HEK293T (cell line): Measurements from ENCODE around the gene INSIG2.

Experiments
- CTCF ChIA-PET: fragments of 350-600 bp; formaldehyde crosslinking; extraction: SDS; loops from one replicate; lab custom pipeline; 2021; ENCODE audit warnings: antibody characterized with exemption, inconsistent platforms; lab: Yijun Ruan, JAX
- POLR2A ChIA-PET: fragments of 350-600 bp; formaldehyde crosslinking; extraction: SDS; loops from one replicate; lab custom pipeline; 2020; ENCODE audit warnings: antibody characterized with exemption, inconsistent platforms; lab: Yijun Ruan, JAX
- DNase-seq: peaks from one replicate; pipeline ENCODE4 v3.0.0; 2012; ENCODE audit warnings: mixed read lengths; ENCODE audit errors: extremely low spot score
- ARNT ChIP-seq: fragments of 450-650 bp; IDR thresholded peaks from 2 replicates; pipeline ENCODE4 v1.6.1; 2017; ENCODE audit warnings: mild to moderate bottlenecking
- BHLHE40 ChIP-seq: fragments of 450-650 bp; IDR thresholded peaks from 2 replicates; pipeline ENCODE4 v1.6.1; 2016; ENCODE audit warnings: mild to moderate bottlenecking, moderate library complexity, borderline replicate concordance
- CTBP1 ChIP-seq: fragments of 450-650 bp; IDR thresholded peaks from 2 replicates; pipeline ENCODE4 v1.6.1; 2016; ENCODE audit warnings: borderline replicate concordance
- ELF4 ChIP-seq: fragments of 450-650 bp; IDR thresholded peaks from 2 replicates; pipeline ENCODE4 v1.6.1; 2017; ENCODE audit warnings: antibody characterized with exemption
- FOXA1 ChIP-seq: fragments of 450-650 bp; IDR thresholded peaks from 2 replicates; pipeline ENCODE4 v1.6.1; 2016; ENCODE audit warnings: mild to moderate bottlenecking
- FOXK2 ChIP-seq: fragments of 450-650 bp; IDR thresholded peaks from 2 replicates; pipeline ENCODE4 v1.6.1; 2016; ENCODE audit warnings: mild to moderate bottlenecking
- FOXM1 ChIP-seq: fragments of 450-650 bp; IDR thresholded peaks from 2 replicates; pipeline ENCODE4 v1.6.1; 2017; ENCODE audit warnings: mild to moderate bottlenecking, borderline replicate concordance
- HDGF ChIP-seq: fragments of 450-650 bp; IDR thresholded peaks from 2 replicates; pipeline ENCODE4 v1.6.1; 2017; ENCODE audit warnings: antibody characterized with exemption, borderline replicate concordance
- L3MBTL2 ChIP-seq: fragments of 450-650 bp; conservative IDR thresholded peaks from 2 replicates; pipeline ENCODE4 v1.6.1; 2016; ENCODE audit warnings: mild to moderate bottlenecking
- LEF1 ChIP-seq: fragments of 450-650 bp; IDR thresholded peaks from 2 replicates; pipeline ENCODE4 v1.6.1; 2017; ENCODE audit warnings: mild to moderate bottlenecking, borderline replicate concordance
- NFRKB ChIP-seq: fragments of 450-650 bp; IDR thresholded peaks from 2 replicates; pipeline ENCODE4 v1.6.1; 2016; ENCODE audit warnings: mild to moderate bottlenecking, moderate library complexity
- SP1 ChIP-seq: fragments of 450-650 bp; IDR thresholded peaks from 2 replicates; pipeline ENCODE4 v1.6.1; 2017
- SUZ12 ChIP-seq: fragments of 450-650 bp; IDR thresholded peaks from 2 replicates; pipeline ENCODE4 v1.6.1; 2016; ENCODE audit warnings: mild to moderate bottlenecking
- TARDBP ChIP-seq: fragments of 450-650 bp; IDR thresholded peaks from 2 replicates; pipeline ENCODE4 v1.6.1; 2016
- ZNF384 ChIP-seq: fragments of 450-650 bp; IDR thresholded peaks from 2 replicates; pipeline ENCODE4 v1.6.1; 2016
- TF ChIP-seq, protein P1 (sequence below): fragments of 450-650 bp; IDR thresholded peaks from 2 replicates; pipeline ENCODE4 v1.6.1; 2016

Gene INSIG2

DNA sequence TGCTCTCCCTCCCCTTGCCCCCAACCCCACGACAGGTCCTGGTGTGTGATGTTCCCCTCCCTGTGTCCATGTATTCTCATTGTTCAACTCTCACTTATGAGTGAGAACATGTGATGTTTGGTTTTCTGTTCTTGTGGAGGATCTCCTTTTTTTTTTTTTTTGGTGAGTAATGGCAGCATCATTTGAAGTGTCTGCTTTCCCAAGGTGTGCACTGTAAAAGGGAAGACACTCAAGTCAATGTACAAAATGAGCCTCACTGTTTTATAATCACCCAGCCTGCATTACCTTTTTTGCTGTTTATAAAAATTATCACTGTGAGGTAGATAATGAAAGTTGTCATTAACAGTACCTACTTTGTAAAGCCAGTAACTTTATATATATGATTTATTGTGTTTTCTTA is 56.9 kb downstream of the INSIG2 start:
- TF ChIP-seq SP1 (no peak), SUZ12 (no peak), LEF1 (no peak), ARNT (no peak)
- TF ChIP-seq, protein P1, sequence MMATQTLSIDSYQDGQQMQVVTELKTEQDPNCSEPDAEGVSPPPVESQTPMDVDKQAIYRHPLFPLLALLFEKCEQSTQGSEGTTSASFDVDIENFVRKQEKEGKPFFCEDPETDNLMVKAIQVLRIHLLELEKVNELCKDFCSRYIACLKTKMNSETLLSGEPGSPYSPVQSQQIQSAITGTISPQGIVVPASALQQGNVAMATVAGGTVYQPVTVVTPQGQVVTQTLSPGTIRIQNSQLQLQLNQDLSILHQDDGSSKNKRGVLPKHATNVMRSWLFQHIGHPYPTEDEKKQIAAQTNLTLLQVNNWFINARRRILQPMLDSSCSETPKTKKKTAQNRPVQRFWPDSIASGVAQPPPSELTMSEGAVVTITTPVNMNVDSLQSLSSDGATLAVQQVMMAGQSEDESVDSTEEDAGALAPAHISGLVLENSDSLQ, result no peak
- POLR2A ChIA-PET, result no interaction called here
- CTCF ChIA-PET, result no interaction called here
- DNase-seq, result no peak

DNA sequence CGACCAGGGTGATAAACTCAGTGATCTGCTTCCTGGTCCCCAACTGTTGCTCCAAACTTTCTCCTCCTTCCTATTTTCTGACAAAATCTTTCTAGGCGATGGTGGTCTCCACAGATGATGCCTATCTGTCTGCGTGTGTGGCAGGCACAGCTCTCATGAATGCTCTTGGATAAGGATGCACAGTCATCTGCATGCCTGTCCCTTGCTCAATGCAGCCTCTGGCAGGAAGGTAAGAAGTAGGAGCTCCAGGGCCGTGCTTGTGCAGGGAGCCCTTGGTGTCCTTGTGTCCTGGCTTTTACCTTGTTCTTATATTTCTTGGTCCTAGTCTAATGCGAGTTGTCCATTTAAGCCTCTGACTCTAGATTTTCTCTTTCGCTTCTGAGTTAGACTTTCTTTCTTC is 57.5 kb downstream of the INSIG2 start:
- TF ChIP-seq SP1, result no peak
- TF ChIP-seq CTBP1, result no peak
- no peak for TF ChIP-seq TARDBP
- TF ChIP-seq, protein P1, result no peak
- no peak for TF ChIP-seq LEF1
- no peak for TF ChIP-seq FOXM1
- TF ChIP-seq NFRKB, result no peak
- TF ChIP-seq ELF4, result no peak
- no peak for TF ChIP-seq HDGF
- TF ChIP-seq ARNT, result no peak
- TF ChIP-seq SUZ12, result no peak
- no peak for TF ChIP-seq BHLHE40
- no peak for TF ChIP-seq L3MBTL2
- TF ChIP-seq ZNF384, result no peak
- no peak for TF ChIP-seq FOXK2
- no peak for DNase-seq
- CTCF ChIA-PET, result no interaction called here
- POLR2A ChIA-PET, result interaction anchor here (0.8 kb wide), 1 partner anchor 43 kb away, joined by 3 read pairs; no protein-coding TSS in a partner anchor

DNA sequence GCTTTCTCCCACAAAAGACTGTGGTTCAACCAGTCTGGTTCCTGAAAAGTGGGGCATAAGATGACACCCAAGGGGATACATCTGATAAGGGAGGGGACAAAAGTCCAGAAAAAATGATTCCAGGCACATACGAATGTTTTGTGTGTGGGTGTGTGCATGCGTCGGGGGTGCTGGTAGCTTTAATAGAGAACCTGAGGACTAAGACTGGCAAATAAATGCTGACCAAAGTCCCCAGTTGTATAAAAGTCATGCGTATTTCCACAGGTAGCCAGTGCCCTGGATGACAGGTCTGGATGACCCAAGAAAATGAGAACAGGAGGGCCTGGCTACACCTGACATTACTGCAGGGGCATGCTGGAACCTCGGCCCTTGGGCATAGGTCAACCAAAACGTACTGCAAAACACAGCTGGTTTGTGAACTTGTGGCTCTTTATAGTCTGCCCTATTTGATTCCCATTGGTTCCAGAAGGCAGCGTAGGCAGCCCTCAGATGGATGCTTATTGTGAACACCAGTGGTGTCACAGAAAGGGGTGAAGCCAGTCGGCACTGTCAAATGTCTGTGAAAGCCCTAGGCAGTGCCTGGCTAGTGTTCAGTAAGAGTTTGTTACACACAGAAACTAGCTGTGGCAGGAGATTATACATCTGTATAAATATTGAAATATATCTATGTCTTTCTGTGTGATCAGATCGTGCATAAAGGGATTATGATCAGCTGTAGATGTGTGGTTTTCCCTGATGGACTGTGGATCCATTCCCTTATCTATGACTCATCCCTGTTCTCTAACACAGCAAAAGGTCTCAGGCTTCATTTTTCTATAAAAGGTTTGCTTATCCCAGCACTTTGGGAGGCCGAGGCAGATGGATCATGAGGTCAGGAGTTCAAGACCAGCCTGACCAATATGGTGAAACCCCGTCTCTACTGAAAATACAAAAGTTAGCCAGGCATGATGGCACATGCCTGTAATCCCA is 58.3 kb downstream of the INSIG2 start:
- TF ChIP-seq BHLHE40, result no peak
- no peak for TF ChIP-seq LEF1
- no peak for DNase-seq
- CTCF ChIA-PET, result no interaction called here
- POLR2A ChIA-PET, result interaction anchor here (0.8 kb wide), 1 partner anchor 42 kb away, joined by 3 read pairs; no protein-coding TSS in a partner anchor

DNA sequence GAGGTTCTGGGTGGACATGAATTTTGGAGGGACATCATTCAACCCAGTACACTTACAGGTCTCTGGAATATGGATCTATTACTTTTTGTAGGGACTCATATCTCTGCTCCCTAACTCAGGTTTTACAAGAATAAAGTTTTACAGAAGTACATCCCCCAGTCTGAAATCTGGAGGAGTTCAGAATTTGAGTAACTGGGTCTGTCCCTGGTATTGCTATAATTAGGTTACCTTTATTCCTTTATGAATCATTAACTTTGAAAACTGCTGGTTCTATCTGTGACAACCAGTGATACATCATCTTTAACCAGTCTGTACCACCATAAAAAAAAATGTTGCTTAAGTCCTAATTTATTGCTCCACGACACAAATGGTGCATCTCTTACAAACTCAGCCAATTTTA is 59.9 kb downstream of the INSIG2 start:
- no peak for TF ChIP-seq FOXA1
- no peak for TF ChIP-seq ELF4
- no peak for TF ChIP-seq LEF1
- no peak for TF ChIP-seq L3MBTL2
- no peak for TF ChIP-seq FOXM1
- no peak for TF ChIP-seq FOXK2
- no peak for TF ChIP-seq TARDBP
- TF ChIP-seq SP1, result no peak
- TF ChIP-seq ZNF384, result no peak
- TF ChIP-seq, protein P1, result no peak
- no peak for TF ChIP-seq CTBP1
- no peak for TF ChIP-seq NFRKB
- no peak for TF ChIP-seq BHLHE40
- no peak for TF ChIP-seq HDGF
- no peak for TF ChIP-seq SUZ12
- no peak for TF ChIP-seq ARNT
- POLR2A ChIA-PET, result no interaction called here
- CTCF ChIA-PET, result no interaction called here
- no peak for DNase-seq

DNA sequence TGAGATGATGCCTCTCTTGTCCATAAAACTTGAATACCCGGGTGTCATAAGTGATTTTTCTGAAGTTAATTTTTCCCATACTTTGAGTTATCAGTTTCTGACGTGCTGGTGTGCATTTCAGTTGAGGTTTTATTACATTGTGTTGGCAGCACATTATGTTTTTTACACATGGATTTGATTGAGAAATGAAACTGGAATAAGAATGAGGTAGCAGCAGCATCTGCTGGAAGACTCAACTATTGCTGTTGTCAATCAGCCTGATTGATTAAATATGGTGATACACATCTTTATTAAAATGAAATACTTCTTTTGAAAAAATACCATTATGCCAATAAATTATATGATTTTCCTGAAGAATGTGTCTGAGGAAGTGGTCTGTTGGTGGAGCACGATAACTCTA is 60.5 kb downstream of the INSIG2 start:
- no peak for TF ChIP-seq ARNT
- no peak for DNase-seq
- POLR2A ChIA-PET, result no interaction called here
- CTCF ChIA-PET, result no interaction called here

DNA sequence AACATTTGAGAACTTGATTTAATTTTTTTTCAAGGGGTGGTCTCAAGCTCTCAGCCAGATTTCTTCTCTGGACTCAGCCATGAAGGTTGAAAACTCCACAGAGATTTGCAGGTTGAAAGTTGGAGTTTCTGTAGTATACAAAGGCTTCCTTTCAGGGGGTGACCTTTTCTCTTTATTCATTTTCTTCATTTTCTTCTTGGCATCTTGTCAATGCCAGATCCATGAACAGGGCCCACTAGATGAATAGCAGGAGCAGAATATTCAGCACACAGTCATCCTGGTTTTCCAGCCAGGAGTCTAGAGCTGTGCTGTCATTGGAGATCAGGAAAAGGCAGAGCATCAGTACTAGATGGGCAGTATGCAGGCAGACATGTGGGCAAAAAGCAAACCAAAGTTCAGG is 62.0 kb downstream of the INSIG2 start:
- ChIA-PET POLR2A (no interaction called here), CTCF (interaction anchor here (0.7 kb wide), 1 partner anchor 30 kb away, joined by 3 read pairs; no protein-coding TSS in a partner anchor)
- no peak for TF ChIP-seq BHLHE40
- no peak for TF ChIP-seq ARNT
- no peak for DNase-seq

DNA sequence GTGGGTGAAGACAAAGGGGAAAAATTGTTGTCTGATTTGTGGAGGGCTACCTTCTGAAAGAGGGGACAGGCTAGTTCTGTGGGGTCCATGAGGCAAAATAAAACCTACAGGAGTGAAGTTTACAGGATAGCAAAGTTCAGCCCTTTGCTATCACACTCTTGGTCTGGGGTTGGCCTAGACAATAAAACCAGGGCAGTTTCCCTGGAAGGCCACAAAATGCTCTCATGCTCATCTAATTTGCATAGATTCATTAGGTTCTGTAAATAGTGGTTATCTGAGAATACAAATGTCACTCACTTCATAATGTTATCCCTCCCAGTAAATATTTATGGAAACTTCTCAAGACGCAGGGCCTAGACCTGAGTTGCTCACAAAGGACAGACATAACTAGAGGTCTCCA is 63.6 kb downstream of the INSIG2 start:
- no peak for DNase-seq
- no peak for TF ChIP-seq FOXA1
- no peak for TF ChIP-seq ZNF384
- no peak for TF ChIP-seq BHLHE40
- no peak for TF ChIP-seq SP1
- no peak for TF ChIP-seq NFRKB
- TF ChIP-seq CTBP1, result no peak
- TF ChIP-seq ELF4, result no peak
- no peak for TF ChIP-seq TARDBP
- no peak for TF ChIP-seq LEF1
- no peak for TF ChIP-seq SUZ12
- TF ChIP-seq L3MBTL2, result no peak
- TF ChIP-seq, protein P1, result no peak
- no peak for TF ChIP-seq ARNT
- TF ChIP-seq FOXM1, result no peak
- no peak for TF ChIP-seq FOXK2
- no peak for TF ChIP-seq HDGF
- POLR2A ChIA-PET, result no interaction called here
- CTCF ChIA-PET, result no interaction called here
